Immature natural killer cell (primary cell): Measurements from ENCODE around the gene SLC36A1. TPM values are rescaled to one million over a fixed set of nuclear protein-coding genes. Genes with fewer than 3 reads are reported as not detected.

ENCODE experiments used
- DNase-seq, 3 donors: peaks; one replicate each; pipeline ENCODE4 v3.0.0; 2022; ENCODE audit warnings: mixed read lengths in 1 of 3
- H3K27ac Mint-ChIP-seq, 6 donors: one replicate each; pipeline ENCODE4 v1.8.0; 2020; ENCODE audit warnings: mixed read lengths in 6 of 6, mild to moderate bottlenecking in 5 of 6, inconsistent platforms in 4 of 6, moderate library complexity in 3 of 6
- H3K27me3 Mint-ChIP-seq, 3 donors: one replicate each; pipeline ENCODE4 v1.8.0; 2020 to 2021; ENCODE audit warnings: low read depth in 3 of 3, mild to moderate bottlenecking in 3 of 3, mixed read lengths in 3 of 3, moderate library complexity in 3 of 3, inconsistent platforms in 1 of 3
- H3K36me3 Mint-ChIP-seq, 3 donors: one replicate each; pipeline ENCODE4 v1.8.0; 2020; ENCODE audit warnings: mixed read lengths in 3 of 3, inconsistent platforms in 2 of 3, mild to moderate bottlenecking in 2 of 3
- H3K4me1 Mint-ChIP-seq, 2 donors: one replicate each; pipeline ENCODE4 v1.8.0; 2020; ENCODE audit warnings: inconsistent platforms in 2 of 2, mild to moderate bottlenecking in 2 of 2, mixed read lengths in 2 of 2, moderate library complexity in 1 of 2
- H3K4me3 Mint-ChIP-seq, 5 donors: one replicate each; pipeline ENCODE4 v1.8.0; 2020; ENCODE audit warnings: mild to moderate bottlenecking in 5 of 5, mixed read lengths in 5 of 5, inconsistent platforms in 3 of 5, moderate library complexity in 3 of 5
- H3K9me3 Mint-ChIP-seq, 6 donors: one replicate each; pipeline ENCODE4 v1.8.0; 2020; ENCODE audit warnings: mild to moderate bottlenecking in 6 of 6, mixed read lengths in 6 of 6, inconsistent platforms in 4 of 6, moderate library complexity in 3 of 6
- polyA plus RNA-seq, 3 donors: library from polyadenylated mRNA; unstranded; fragments of 300-500 nt; fragmentation: Illumina TruSeq; gene quantifications; one replicate each; pipeline ENCODE4 v1.2.3, GENCODE V29; 2021

SLC36A1 gene
- polyA plus RNA-seq, 3 donors from 2014 or later: 0.51 to 2.8 (median 1.4) TPM

GRCh38 chr5:151461312-151461711 is 13.9 kb downstream of the SLC36A1 start:
- H3K4me3 Mint-ChIP-seq: no peak overlapping the region
- no peaks in the 10 kb centered on the region for H3K9me3 Mint-ChIP-seq
- H3K27ac Mint-ChIP-seq: no peak overlapping the region
- no peaks in the 10 kb centered on the region for H3K27me3 Mint-ChIP-seq
- no peak for DNase-seq
- H3K36me3 Mint-ChIP-seq: peaks cover 20 to 31% (median 23%) of the 10 kb centered on the region in 3 donors
- no peaks in the 10 kb centered on the region for H3K4me1 Mint-ChIP-seq

- no peak for DNase-seq
- Mint-ChIP-seq H3K27me3 (no peaks in the 10 kb centered on the region), H3K9me3 (no peaks in the 10 kb centered on the region), H3K4me3 (no peak overlapping the region), H3K27ac (peak overlapping the region in 1 of 6 donors; percentile 11), H3K36me3 (peaks cover 27 to 47% (median 31%) of the 10 kb centered on the region in 3 donors), H3K4me1 (no peaks in the 10 kb centered on the region)
Observed at GRCh38 chr5:151463137-151464029, 16.0 kb downstream of the SLC36A1 start.

GRCh38 chr5:151464101-151464500 is 16.7 kb downstream of the SLC36A1 start:
- H3K27ac Mint-ChIP-seq: peak overlapping the region in 1 of 6 donors; percentile 11
- H3K4me3 Mint-ChIP-seq: no peak overlapping the region
- no peaks in the 10 kb centered on the region for H3K27me3 Mint-ChIP-seq
- peaks cover 27 to 51% (median 31%) of the 10 kb centered on the region in 3 donors for H3K36me3 Mint-ChIP-seq
- no peaks in the 10 kb centered on the region for H3K4me1 Mint-ChIP-seq
- no peaks in the 10 kb centered on the region for H3K9me3 Mint-ChIP-seq
- DNase-seq: no peak

- Mint-ChIP-seq H3K9me3 (no peaks in the 10 kb centered on the region), H3K4me1 (no peaks in the 10 kb centered on the region), H3K4me3 (no peak overlapping the region), H3K27ac (no peak overlapping the region), H3K36me3 (peaks cover 20 to 47% (median 31%) of the 10 kb centered on the region in 3 donors), H3K27me3 (no peaks in the 10 kb centered on the region)
- no peak for DNase-seq
Observed at GRCh38 chr5:151465476-151465875, 18.1 kb downstream of the SLC36A1 start.

- Mint-ChIP-seq H3K36me3 (peaks cover 25 to 62% (median 31%) of the 10 kb centered on the region in 3 donors), H3K4me1 (no peaks in the 10 kb centered on the region), H3K4me3 (no peak overlapping the region), H3K27me3 (no peaks in the 10 kb centered on the region), H3K9me3 (no peaks in the 10 kb centered on the region), H3K27ac (no peak overlapping the region)
- DNase-seq: no peak
Observed at GRCh38 chr5:151467576-151467975, 20.2 kb downstream of the SLC36A1 start.

GRCh38 chr5:151469386-151469785 is 22.0 kb downstream of the SLC36A1 start:
- H3K4me1 Mint-ChIP-seq: no peaks in the 10 kb centered on the region
- H3K36me3 Mint-ChIP-seq: peaks cover 19 to 66% (median 28%) of the 10 kb centered on the region in 3 donors
- DNase-seq: no peak
- H3K27ac Mint-ChIP-seq: no peak overlapping the region
- no peaks in the 10 kb centered on the region for H3K27me3 Mint-ChIP-seq
- peaks cover 0 to 2% (median 0%) of the 10 kb centered on the region in 6 donors for H3K9me3 Mint-ChIP-seq
- no peak overlapping the region for H3K4me3 Mint-ChIP-seq

- H3K27me3 Mint-ChIP-seq: no peaks in the 10 kb centered on the region
- H3K4me1 Mint-ChIP-seq: no peaks in the 10 kb centered on the region
- H3K36me3 Mint-ChIP-seq: peaks cover 15 to 65% (median 22%) of the 10 kb centered on the region in 3 donors
- no peak overlapping the region for H3K4me3 Mint-ChIP-seq
- H3K27ac Mint-ChIP-seq: no peak overlapping the region
- no peak for DNase-seq
- peaks cover 0 to 2% (median 0%) of the 10 kb centered on the region in 6 donors for H3K9me3 Mint-ChIP-seq
Observed at GRCh38 chr5:151469992-151470391, 22.6 kb downstream of the SLC36A1 start.

- no peak for DNase-seq
- Mint-ChIP-seq H3K4me1 (no peaks in the 10 kb centered on the region), H3K9me3 (peaks cover 0 to 2% (median 0%) of the 10 kb centered on the region in 6 donors), H3K27me3 (no peaks in the 10 kb centered on the region), H3K36me3 (peaks cover 15 to 64% (median 20%) of the 10 kb centered on the region in 3 donors), H3K27ac (peak overlapping the region in 1 of 6 donors; percentile 64), H3K4me3 (no peak overlapping the region)
Observed at GRCh38 chr5:151470439-151470838, 23.0 kb downstream of the SLC36A1 start.

- DNase-seq: no peak
- Mint-ChIP-seq H3K27ac (no peak overlapping the region), H3K4me3 (no peak overlapping the region), H3K9me3 (peaks cover 0 to 2% (median 0%) of the 10 kb centered on the region in 6 donors), H3K36me3 (peaks cover 12 to 59% (median 14%) of the 10 kb centered on the region in 3 donors), H3K27me3 (no peaks in the 10 kb centered on the region), H3K4me1 (no peaks in the 10 kb centered on the region)
Observed at GRCh38 chr5:151471276-151471675, 23.9 kb downstream of the SLC36A1 start.

- no peak for DNase-seq
- peaks cover 0 to 2% (median 0%) of the 10 kb centered on the region in 3 donors for H3K27me3 Mint-ChIP-seq
- no peaks in the 10 kb centered on the region for H3K4me1 Mint-ChIP-seq
- peaks cover 21 to 61% (median 22%) of the 10 kb centered on the region in 3 donors for H3K36me3 Mint-ChIP-seq
- no peak overlapping the region for H3K4me3 Mint-ChIP-seq
- H3K9me3 Mint-ChIP-seq: peaks cover 0 to 2% (median 0%) of the 10 kb centered on the region in 6 donors
- H3K27ac Mint-ChIP-seq: peak overlapping the region in 1 of 6 donors; percentile 20
Observed at GRCh38 chr5:151474799-151475198, 27.4 kb downstream of the SLC36A1 start.

GRCh38 chr5:151475388-151475787 is 28.0 kb downstream of the SLC36A1 start:
- no peaks in the 10 kb centered on the region for H3K4me1 Mint-ChIP-seq
- no peak overlapping the region for H3K27ac Mint-ChIP-seq
- H3K9me3 Mint-ChIP-seq: peaks cover 0 to 2% (median 0%) of the 10 kb centered on the region in 6 donors
- peaks cover 0 to 2% (median 0%) of the 10 kb centered on the region in 3 donors for H3K27me3 Mint-ChIP-seq
- peaks cover 21 to 57% (median 22%) of the 10 kb centered on the region in 3 donors for H3K36me3 Mint-ChIP-seq
- DNase-seq: no peak
- H3K4me3 Mint-ChIP-seq: no peak overlapping the region

GRCh38 chr5:151476016-151476415 is 28.6 kb downstream of the SLC36A1 start:
- Mint-ChIP-seq H3K27ac (no peak overlapping the region), H3K27me3 (peaks cover 0 to 2% (median 0%) of the 10 kb centered on the region in 3 donors), H3K4me3 (no peak overlapping the region), H3K36me3 (peaks cover 24 to 58% (median 28%) of the 10 kb centered on the region in 3 donors), H3K4me1 (no peaks in the 10 kb centered on the region), H3K9me3 (peaks cover 0 to 2% (median 0%) of the 10 kb centered on the region in 6 donors)
- no peak for DNase-seq

GRCh38 chr5:151477101-151477500 is 29.7 kb downstream of the SLC36A1 start:
- no peak overlapping the region for H3K27ac Mint-ChIP-seq
- peaks cover 26 to 62% (median 31%) of the 10 kb centered on the region in 3 donors for H3K36me3 Mint-ChIP-seq
- no peak for DNase-seq
- H3K27me3 Mint-ChIP-seq: peaks cover 0 to 2% (median 0%) of the 10 kb centered on the region in 3 donors
- no peak overlapping the region for H3K4me3 Mint-ChIP-seq
- peaks cover 0 to 2% (median 0%) of the 10 kb centered on the region in 6 donors for H3K9me3 Mint-ChIP-seq
- H3K4me1 Mint-ChIP-seq: no peaks in the 10 kb centered on the region
